UCSD-AML1 (cell line): Measurements from ENCODE around the gene NTSR2.

Source experiments
- DNase-seq: peaks from one replicate; lab custom pipeline; 2025; ENCODE audit not compliant: unreplicated experiment; lab: John Stamatoyannopoulos, UW

NTSR2 gene

DNA sequence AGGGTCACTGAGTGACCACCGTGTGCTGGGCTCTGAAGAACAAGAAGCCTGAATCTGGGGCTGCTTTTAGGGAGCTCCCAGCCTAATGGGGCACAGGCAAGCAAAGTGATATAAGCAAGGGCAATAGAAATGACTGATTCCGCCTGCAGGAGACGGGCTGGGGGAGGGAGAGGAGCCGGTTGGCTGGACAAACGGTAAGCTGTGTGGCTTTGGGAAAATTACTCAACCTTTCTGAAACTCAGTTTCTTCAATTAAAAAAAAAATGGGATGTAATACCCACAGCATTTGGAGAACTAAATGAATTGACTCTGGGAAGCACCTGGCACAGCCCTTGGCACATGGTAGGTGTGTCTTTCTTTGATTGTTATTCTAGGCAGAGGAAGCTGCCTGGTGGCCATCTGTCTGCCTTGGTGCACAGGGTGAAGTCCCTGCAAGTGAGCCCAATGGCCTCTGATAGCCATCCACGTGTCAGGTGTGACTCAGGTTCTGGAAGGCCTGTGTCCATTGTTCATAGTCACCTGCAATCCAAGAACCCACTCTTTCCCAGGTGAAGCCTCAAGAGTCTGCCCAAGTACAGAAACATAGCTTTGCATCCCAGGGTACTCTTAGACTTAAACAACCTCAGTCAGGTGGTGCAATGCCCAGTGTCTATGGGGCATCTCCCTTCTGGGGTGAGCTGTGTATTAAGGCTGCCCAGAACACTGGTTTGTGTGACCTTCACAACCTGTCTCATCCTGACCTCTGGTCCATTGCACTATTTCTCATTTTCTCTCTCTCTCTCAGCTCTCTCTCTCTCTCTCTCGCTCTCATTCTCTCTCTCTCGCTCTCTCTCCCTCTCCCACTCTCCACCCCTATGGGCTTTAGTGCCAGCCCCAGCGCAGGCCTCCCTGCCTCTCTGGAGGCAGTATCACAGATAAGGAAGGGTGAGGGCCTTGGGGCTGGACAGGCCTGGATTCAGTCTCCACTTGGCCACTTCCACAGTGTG, 30.0 kb upstream of the NTSR2 start:
- no peak for DNase-seq

DNA sequence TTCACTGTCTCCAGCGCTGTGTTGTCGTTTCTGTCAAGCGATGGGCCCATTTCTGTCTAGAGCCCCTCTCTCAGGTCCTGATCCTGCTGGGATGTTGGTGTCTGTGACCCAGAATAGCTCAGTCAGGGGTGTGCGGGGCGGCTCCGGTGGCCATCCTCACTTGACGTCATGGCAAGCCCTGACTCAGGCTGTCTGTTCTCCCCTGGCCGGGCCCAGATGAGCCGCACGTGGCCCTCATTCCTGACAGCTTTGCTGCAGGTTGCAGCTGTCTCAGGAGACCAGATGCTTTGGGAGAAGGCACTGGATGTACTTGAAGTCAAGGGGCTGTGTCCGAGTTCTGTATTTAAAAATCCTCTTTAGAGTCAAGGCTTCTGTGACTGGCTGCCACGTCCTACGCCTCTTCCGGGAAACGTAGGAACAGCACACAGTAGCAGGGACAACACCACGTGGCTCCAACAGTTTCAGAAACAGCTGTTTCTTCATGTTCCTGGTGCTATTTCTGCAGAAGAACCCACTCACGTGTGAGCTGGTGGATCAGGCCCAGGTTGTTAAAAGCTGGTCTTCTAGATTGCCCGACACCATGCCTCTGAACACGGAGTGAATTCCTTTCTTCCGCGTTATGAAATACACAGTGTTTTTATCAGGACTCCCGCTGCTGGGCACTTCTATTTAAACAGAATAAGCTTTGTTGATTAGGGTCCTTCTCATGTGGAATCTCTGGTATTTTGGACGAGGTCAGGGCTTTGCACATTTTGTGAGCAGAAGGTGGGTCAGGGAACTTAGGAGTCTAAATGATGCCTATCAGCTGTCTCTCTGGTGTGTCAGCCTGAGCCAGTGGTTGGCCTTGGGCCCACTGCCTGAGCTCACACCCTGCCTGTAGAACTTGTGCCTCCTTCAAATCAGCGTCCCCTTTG, 28.3 kb upstream of the NTSR2 start:
- DNase-seq = no peak

DNA sequence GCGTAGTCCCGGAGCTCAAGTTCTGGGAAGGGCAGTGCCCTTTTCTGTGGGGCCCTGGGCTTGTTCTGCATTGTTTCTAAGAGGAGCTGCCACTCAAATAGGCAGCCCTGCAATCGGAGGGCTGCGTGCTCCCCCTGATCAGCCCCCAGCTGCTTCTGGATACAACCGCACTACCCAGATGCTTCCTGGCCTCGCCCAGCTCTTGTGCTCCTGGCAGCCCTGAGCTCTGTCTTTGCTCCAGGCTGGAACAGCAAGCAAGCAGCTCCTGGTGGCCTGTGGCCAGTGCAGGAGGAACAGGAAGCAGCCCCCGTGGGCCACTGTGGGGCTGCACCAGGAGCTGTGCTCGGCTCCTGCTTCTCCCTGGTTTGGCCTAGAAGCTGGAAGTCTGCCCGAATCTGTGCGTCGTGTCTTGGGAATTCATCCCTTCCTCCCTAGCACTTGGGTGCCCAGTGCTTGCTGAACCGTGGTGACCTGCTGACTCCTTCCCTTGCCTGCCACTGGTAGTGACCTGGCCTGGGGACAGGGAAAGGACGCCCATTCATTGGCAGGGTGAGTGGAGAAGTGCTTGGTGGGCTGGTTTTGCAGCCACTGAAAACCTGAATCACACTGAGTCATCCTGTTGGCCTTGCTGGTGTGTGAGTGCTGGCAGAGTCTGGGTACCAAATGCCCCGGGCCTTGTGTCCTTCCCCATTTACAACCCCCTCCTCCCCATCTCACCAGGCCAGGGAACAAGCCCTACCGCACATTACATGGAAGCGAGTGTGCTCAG, 27.3 kb upstream of the NTSR2 start:
- peak; percentile 87 for DNase-seq

DNA sequence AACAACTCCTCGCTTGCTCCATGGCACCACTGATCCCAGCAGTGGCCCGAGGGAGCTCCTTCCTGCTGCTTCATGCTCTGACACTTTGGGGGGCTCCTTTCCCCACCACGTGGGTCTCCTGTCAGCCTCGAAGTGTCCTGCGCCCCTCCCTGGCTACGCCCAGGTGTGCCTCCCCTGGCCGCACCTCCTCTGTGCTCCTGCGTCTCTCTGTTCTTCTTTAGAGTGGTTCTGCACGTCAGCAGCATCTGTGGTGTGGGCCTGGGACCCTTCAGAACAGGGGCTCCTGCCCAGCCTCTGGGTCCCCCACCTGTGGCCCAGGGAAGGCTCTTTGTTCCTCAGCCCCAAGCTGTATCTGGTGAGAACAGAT, 26.7 kb upstream of the NTSR2 start:
- no peak for DNase-seq

DNA sequence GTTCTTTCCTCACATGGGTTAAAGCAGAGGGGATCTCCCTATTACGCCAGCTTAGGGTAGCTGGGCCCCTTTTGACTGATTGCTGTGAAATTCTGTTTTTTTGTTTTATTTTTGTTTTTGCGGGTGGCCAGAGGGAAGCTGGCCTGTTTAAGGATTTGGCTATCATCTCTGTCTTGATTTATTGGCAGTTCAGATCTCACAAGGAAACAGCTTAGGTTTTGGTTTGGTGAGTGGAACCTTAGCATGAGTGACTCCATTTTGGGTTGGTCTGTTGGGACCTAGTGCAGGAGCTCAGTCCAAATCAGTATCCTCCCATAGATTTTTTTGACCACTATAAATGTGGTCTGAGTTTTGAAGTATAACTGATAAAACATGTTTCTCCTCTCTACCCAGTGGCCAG, 25.6 kb upstream of the NTSR2 start:
- no peak for DNase-seq

DNA sequence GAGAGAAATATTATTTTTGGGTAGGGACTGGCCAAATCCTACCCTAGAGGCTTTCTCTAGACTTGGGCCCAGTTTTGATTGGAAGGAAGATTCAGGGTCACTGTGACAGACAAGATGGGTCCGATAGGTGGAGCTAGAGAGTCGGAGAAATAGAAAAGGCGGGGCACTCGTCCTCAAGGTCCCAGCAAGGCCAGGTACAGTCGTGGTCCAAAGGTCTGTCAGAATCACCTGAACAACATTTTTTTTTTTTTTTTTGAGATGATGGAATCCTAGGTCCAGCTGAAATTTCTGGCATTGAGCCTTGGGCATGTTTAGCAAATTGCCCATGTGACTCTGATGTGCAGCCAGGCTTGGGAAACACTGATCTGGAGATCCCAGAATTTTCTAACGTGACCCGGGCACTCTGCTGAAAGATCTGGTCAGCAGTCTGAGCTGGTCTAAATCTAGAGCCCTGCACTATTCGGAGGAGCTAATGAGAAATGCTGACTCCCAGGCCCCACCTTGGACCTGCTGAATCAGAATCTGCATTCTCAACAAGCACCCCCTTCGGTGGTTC, 23.0 kb upstream of the NTSR2 start:
- peak; percentile 22 for DNase-seq

DNA sequence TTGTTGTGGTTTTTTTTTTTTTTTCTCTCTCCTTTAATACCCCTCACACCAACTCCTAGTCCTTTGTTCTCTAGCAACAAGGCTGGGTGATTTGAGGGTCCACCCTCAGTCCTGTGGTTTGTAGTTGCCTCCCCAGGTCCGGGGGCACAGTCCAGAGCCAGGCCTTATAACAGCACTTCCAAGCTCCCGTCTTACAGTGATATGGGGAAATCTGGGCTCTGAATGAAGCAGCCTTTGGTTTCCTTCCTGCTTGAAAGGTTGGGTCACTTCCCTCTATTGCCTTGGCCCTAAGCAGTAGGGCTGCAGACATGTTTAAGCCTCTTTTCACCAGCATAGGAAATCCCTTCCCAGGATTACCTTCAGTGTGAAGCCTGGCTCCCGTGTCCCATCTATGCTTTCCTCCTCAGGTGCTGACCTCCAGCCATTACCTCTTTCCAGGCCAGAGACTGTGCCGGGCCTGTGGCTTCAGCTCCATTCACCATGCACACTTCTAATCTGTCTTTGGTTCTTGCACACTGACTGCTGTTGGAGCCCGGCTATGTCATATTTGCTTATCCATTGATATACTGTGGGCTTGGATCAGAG, 21.2 kb upstream of the NTSR2 start:
- DNase-seq = no peak

DNA sequence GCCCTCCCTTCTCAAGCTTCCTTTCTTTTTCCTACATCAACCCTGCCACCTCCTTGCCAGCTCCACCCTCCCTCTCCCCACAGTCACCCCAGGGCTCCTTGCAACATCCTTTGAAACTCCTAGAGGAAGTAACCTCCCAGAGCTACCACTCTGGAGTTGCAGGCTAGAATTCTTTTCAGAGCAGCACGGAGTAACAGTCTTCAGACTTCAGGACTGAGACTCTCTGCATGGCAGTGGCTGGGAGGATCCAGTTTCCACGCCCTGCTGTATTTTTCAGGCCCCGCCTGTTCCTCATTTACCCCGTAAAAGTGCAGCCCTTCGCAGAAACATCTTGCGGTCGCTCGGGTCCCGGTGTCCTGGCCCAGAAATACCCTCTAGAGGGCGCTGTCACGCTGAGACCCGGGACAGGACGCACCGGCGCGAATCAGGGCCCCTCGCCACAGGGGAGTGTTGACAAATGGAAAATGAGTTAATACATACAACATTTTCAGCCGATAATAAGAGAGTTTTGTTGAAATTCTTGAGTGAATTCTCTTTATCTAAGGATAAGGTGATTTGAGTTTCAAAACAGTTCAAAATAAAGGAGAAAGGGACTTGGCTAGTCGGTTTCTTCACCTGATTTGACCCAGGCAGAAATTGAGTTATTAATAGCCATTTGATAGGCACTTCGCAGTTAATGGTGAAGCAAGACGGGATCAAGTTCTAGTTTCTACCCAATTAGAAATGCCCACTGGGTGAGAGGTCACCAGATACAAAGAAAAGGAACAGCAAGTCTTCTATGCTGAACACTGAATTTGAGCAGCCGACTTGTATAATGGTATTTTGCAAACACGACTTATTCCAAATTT, 18.5 kb upstream of the NTSR2 start:
- peak; percentile 89 for DNase-seq

DNA sequence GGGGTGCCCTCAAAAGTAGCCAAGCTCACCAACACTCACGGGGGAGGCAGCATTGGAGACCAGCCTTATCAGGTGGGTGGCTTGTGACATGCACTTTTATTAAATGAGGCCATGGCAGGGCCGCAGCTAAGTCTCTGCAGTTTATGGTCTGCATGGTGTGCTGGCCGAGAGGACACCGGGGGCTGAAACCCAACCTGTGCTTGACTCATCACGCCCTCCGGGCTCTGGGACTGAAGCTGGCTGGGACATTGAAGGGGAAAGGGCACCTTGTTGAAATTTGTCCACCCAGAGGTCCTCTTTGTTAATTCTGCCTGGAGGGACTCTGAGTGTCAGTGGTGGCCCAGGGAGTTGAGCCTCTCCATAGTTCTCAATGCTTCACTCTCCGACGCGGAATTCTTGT, 17.7 kb upstream of the NTSR2 start:
- DNase-seq = no peak

DNA sequence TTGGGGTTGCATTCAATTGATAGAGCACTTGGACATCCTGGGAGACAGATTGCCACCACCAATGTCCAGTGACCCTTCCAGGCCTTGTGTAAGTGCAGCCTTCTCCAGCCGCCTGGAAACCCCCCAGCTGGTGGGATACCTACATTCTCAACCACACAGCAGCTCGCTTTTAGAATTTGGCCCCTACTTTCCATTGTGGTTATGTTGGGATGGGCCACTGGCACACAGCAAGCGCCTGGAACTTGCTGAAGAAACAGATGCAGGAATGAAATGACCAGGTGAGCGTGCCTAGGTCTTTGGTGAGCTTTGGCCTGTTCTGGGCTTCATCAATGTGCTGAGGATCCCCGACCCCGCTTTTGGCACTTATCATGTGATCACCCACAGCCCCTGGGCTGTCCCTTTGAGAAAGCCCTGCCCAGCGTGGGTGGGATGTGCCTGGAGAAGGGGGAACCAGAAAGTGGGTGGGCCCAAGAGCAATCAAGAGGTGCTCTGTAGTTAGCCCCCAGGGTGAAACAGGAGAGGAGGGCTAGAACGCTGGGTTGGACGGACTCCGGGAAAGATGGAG, 16.0 kb upstream of the NTSR2 start:
- DNase-seq = no peak

DNA sequence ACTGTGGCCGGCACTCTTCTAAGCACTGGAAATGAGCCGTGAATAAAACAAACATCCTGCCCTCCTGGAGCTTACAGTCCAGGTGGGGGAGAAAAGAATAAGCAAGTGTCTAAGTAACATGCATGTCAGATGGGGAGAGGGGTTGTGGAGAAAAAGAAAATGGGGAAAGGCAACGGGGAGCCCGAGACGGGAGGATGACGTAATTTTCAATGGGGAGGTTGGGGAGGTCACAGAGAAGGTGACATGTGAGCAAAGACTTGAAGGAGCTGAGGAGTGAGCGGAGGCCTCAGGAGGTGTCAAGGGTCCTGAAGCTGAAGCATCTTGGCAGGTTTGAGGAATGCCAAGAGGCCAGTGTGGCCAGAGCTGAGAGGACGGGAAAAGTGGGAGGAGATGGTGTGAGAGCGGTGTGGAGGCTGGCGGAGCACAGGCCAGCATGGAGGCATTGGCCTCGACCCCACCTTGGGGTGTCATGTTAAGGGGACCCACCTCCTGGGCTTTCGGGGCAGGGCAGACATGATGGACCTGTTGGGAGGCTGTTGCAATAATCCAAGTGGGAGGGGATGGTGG, 15.0 kb upstream of the NTSR2 start:
- DNase-seq = no peak

DNA sequence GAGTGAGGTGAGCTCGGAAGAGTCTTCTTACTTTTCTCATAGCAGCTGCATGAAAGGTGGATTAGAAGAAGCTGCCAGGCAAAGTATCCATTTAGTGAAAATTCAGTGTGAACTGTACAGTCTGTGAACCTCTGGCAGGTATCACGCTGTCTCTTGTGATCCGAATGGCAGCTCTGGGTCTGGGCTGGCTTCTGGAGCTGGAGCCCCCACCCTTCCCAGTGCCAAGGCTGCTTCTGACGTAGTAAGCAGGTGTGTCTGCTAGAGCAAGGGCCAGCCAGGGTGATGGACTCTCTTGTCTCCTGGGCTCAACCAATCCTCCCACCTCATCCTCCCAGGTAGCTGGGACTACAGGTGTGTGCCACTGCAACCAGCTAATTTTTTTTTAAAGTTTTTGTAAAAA, 14.0 kb upstream of the NTSR2 start:
- DNase-seq = no peak

DNA sequence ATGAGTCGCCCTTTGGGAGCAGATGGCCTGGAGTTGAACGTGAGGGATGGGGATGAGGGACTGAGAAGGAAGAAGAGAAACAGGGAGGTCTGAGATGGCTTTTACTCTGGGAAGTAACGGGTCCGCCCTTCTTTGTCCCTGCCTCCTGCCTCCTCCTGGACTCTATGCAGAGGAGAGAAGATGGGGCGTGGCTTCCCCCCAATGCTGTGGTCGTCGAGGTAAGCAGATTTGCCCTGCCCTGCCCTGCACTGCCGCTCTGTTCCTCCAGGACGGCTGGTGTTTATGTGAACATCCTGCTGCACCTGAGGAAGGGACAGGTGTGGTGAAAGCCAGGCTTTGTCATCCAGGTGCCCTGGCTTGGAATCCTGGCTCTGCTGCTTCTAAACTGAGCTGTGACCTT, 13.5 kb upstream of the NTSR2 start:
- no peak for DNase-seq

DNA sequence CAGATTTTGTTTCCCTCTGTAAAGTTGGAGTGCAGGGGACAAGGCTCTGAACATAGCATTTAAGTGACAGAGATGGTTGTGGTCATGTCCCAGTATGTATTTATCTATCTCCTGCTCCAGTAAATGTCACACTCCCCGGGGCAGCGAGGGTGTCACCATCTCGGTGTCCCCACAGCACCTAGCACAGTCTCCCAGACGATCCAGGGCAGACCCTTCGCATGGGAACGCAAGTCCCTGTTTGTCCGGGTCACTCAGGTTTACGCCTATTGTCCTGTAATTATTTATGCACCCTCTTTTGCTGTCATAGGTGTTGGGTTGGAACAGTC, 12.6 kb upstream of the NTSR2 start:
- DNase-seq = no peak

DNA sequence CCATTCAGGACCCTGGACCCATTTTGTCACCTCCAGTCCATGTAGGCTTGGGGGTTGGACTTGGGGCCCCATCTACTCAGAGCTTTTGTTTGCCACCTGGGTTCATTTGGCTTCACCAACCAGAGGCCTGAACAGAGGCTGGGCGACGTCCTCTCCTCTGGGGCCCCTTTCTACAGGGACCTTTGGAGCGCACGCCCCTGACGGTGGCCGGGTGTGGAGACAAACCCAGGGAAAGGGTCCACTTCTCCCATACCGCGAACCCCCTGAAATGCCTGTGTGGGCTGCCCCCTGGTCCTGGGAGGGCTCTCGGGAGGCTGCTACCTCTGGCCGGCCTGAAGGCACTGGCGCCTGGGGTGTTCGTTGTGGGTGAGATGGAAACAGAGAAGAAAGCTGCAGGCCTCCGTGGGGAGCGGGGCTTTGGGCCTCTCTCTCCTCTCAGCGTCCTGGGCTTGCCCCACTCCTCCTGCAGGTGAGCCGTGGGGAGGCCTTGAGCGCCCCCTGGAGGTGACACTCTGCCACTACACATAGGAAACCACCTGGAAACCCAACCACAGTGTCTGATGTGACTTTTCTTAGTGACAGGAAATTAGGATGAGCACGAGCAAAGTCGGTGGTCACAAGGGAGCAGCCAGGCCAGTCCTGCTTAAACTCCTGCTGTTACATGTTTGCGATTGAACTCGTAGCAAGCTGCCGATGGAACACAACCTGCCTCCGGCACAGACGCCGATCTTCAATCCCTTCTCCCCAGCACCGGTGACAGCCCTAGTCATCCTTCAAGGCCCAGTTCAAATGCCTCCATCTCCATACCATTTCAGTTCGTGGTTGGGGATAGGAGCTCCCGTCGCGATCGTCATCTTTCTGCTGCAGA, 12.0 kb upstream of the NTSR2 start:
- DNase-seq = peak; percentile 52

DNA sequence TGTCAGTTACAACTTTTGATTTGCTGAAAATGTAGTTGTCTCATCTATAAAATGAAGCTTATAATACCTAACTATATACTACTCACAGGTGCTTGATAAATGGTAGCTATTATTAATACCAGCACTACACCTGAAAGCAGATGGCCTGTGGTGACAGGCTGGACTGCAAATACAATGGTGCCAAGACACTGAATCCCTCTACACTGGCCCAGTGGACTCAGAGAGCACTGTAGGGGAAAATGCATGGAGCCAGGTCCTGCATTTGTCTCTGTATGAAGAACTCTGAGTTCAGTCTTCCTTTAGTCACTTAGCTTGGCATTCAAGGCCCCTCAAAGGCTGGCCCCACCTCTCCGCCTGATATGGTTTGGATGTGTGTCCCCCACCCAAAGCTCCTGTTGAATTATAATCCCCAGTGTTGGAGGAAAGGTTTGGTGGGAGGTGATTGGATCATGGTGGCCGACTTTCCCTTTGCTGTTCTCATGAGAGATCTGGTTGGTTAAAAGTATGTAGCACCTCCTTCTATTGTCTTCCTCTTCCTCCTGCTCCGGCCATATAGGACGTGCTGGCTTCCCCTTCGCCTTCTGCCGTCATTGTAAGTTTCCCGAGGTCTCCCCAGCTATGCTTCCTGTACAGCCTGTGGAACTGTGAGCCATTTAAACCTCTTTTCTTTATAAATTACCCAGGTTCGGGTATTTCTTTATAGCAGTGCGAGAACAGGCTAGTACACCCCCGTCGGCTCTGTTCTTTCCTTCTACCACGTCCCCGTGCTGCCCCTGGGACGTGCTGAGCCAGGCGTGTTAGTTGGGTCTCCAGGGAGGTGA, 11.1 kb upstream of the NTSR2 start:
- no peak for DNase-seq

DNA sequence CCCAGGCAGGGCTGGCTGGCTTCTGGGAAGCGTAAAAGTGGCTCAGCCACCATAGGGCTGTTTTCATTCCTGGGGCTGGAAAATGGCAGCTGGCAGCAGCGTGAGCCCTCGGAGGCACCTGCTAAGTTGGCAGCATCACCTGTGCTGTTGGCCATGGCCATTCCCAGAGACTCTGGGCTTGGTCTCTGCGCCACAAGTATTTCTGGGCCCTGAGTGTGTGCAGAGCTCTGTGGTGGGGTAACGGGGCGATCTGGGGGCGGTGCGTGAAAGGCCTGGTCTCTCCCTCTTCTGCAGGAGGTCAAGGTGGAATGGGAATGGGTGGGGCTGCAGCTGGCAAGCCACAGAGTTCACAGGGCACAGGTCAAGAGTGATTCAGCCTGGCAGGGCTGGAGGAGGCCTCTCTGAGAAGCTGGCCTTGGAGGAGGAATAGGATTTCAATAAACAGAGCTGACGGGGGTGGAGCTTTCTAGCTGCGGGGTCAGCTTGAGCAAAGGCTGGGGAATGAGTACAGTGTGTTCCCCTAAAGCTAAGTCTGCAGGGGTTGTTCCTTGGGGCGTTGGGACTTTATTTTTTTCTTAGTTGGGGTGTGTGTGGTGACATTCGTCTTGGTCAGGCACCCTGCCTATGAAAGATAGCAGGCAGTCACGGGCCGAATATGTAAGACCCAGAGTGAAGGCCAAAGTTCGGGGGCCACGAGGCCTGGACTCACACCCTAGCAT, 10.3 kb upstream of the NTSR2 start:
- DNase-seq = no peak
